HG03460 (cell line): Measurements from ENCODE around the gene TLCD2.
"Not testable (repeated sequence)": the region's sequence is repeated elsewhere in the genome, so short reads cannot be mapped to it uniquely, and the experiment has no call there.

Source experiments
- ATAC-seq: cut with Tn5 transposase; IDR thresholded peaks from one replicate; pipeline ENCODE4 v1.9.1; 2021; ENCODE audit not compliant: unreplicated experiment

Gene TLCD2

GRCh38 chr17:1736348-1737281 lies 26.4 kb upstream of the TLCD2 start:
- ATAC-seq, result no peak

DNA sequence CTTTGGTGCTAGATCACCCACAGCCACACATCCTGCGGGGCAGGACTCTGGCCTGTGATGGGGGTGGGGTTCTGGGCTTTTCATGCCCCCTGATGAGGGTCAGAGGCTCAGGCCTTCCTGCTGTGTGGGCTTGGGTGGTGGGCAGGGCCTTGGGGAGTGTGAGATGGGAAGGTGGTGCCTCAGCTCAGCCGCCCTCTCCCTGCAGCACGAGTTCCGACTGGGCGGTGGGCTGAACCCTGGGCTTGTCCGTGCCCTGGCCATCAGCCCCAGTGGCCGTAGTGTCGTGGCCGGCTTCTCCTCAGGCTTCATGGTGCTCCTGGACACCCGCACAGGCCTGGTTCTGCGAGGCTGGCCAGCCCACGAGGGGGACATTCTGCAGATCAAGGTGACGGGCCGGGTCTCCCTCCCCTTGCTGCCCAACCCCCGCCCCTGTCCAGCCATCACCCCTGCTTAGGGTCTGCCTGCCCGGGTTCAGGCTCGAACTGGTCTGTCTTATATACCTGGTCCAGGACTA lies 25.7 kb upstream of the TLCD2 start:
- ATAC-seq, result no peak

DNA sequence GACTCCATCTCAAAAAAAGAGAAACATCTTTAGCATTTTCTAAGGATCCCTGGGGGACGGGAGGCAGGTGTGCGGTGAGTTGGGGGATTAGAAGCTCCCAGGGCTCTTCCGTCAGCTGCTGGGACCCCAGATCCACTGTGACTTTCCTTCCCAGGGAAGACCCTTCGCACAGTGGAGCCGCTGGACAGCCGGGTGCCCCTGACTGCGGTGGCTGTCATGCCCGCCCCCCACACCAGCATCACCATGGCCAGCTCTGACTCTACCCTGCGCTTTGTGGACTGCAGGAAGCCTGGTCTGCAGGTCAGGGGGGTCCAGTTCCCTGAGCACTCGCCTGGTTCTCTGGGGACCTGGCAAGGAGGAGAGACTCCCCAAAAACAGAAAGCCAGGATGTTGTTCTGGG lies 25.2 kb upstream of the TLCD2 start:
- no peak for ATAC-seq

- ATAC-seq, result no peak
Measured at GRCh38 chr17:1733759-1734158, 23.6 kb upstream of the TLCD2 start.

- no peak for ATAC-seq
Measured at GRCh38 chr17:1732833-1733321, 22.7 kb upstream of the TLCD2 start.

DNA sequence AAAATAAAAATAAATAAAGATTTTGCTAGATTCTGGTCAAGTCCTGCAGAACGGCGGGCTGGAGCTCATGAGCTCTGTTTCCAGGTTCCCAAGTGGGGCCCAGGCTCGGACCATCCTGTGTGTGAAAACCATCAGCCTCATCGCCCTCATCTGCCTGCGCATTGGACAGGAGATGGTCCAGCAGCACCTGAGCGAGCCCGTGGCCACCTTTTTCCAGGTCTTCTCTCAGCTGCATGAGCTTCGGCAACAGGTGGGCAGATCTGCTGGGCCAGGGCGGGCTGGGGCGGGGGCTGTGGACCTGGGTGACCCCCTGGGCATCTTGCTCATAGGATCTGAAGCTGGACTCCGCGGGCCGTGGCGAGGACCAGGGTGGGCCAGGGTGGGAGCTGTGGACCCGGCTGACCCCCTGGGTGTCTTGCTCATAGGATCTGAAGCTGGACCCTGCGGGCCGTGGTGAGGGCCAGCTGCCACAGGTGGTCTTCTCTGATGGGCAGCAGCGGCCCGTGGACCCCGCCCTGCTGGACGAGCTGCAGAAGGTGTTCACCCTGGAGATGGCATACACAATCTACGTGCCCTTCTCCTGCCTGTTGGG lies 22.2 kb upstream of the TLCD2 start:
- ATAC-seq, result no peak

GRCh38 chr17:1731194-1731506 lies 21.0 kb upstream of the TLCD2 start:
- ATAC-seq, result no peak

- no peak for ATAC-seq
Measured at GRCh38 chr17:1730326-1731193, 20.4 kb upstream of the TLCD2 start.

DNA sequence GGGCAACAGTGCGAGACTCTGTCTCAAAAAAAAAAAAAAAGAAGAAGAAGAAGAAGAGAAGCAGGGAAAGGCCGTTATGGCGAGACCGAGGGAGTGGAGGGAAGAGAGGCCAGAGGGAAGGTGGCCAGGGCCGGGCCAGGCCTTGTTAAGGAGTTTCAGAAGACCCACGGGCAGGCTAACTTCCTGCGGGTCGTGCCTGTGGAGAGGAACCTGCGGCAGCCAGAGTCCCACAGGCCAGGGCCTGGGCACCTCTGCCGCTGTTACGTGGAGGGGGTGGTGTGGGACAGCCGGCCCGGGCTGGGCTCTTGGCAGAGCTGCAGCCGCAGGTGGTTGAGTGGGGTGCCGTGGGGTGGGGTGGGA lies 19.8 kb upstream of the TLCD2 start:
- no peak for ATAC-seq

- ATAC-seq, result no peak
Measured at GRCh38 chr17:1727876-1728630, 17.9 kb upstream of the TLCD2 start.

DNA sequence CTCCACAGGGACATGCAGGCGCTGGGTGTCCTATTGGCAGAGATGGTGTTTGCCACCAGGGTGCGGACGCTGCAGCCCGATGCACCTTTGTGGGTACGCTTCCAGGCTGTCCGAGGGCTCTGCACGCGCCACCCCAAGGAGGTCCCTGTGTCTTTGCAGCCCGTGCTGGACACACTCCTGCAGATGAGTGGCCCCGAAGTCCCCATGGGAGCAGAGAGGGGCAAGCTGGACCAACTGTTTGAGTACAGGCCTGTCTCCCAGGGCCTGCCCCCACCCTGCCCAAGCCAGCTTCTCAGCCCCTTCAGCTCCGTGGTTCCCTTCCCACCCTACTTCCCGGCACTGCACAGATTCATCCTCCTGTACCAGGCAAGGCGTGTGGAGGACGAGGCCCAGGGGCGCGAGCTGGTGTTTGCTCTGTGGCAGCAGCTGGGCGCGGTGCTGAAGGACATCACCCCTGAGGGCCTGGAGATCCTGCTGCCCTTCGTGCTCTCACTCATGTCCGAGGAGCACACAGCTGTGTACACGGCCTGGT lies 17.1 kb upstream of the TLCD2 start:
- ATAC-seq, result no peak

GRCh38 chr17:1726626-1727257 lies 16.6 kb upstream of the TLCD2 start:
- ATAC-seq, result no peak

DNA sequence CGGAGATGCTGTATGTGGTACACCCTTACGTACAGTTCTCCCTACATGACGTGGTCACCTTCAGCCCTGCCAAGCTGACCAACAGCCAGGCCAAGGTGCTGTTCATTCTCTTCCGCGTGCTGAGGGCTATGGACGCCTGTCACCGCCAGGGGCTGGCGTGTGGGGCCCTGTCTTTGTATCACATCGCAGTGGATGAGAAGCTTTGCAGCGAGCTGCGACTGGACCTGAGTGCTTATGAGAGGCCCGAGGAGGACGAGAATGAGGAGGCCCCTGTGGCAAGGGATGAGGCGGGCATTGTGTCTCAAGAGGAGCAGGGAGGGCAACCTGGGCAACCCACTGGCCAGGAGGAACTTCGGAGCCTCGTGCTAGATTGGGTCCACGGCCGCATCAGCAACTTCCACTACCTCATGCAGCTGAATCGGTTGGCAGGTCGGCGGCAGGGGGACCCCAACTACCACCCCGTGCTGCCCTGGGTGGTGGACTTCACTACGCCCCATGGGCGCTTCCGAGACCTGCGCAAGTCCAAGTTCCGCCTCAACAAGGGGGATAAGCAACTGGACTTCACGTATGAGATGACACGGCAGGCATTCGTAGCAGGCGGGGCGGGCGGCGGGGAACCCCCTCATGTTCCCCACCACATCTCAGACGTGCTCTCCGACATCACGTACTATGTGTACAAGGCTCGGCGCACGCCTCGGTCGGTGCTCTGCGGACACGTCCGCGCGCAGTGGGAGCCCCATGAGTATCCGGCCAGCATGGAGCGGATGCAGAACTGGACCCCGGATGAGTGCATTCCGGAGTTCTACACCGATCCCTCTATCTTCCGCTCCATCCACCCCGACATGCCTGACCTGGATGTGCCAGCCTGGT lies 15.7 kb upstream of the TLCD2 start:
- ATAC-seq, result no peak

DNA sequence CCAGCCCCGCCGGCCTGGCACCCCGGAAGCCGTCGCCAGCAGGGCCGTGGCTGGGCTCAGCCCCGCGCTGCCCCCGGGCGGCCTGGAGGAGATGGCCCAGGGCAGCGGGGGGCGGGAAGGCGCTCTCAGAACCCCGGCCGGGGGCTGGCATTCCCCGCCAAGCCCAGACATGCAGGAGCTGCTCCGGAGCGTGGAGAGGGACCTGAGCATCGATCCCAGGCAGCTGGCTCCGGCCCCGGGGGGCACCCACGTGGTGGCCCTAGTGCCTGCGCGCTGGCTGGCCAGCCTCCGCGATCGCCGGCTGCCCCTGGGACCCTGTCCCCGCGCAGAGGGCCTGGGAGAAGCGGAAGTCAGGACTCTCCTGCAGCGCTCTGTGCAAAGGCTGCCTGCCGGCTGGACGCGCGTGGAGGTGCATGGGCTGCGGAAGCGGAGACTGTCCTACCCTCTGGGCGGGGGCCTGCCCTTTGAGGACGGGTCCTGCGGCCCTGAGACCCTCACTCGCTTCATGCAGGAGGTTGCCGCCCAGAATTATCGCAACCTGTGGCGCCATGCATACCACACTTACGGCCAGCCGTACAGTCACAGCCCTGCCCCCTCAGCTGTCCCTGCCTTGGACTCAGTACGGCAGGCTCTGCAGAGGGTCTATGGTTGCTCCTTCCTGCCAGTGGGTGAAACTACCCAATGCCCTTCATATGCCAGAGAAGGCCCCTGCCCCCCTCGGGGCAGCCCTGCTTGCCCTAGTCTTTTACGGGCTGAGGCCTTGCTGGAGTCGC lies 14.9 kb upstream of the TLCD2 start:
- ATAC-seq, result no peak

- ATAC-seq, result no peak
Measured at GRCh38 chr17:1724351-1724868, 14.2 kb upstream of the TLCD2 start, which contains the start of gene WDR81. Gene WDR81, plus strand, starts transcription at chr17:1724704. Its CDS starts 256 bp downstream, at chr17:1724960.

DNA sequence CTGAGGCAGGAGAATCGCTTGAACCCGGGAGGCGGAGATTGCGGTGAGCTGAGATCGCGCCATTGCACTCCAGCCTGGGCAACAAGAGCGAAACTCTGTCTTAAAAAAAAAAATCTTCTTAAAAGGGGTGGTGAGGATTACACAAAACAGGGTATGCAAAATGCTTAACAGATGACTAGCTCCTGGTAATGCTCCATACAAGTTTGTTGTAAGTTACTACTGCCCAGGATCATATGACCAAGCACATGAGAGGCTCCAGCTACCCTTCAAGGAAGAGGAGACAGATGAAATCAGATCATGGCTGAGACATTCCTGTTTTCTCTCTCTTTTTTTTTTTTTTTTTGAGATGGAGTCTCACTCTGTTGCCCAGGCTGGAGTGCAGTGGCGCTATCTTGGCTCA lies 11.8 kb upstream of the TLCD2 start:
- not testable (repeated sequence) for ATAC-seq

- ATAC-seq, result no peak
Measured at GRCh38 chr17:1720856-1721386, 10.7 kb upstream of the TLCD2 start.
